Ovary (tissue), 3 donors: ENCODE measurements around the gene RALGAPB.
"Not testable (repeated sequence)": the region's sequence is repeated elsewhere in the genome, so short reads cannot be mapped to it uniquely, and the experiment has no call there.

Experiments
- EP300 ChIP-seq: sonication (generic); formaldehyde crosslinking; IDR thresholded peaks from one replicate; pipeline ENCODE4 v1.6.1; 2017; ENCODE audit warnings: antibody characterized with exemption
- POLR2A ChIP-seq: fragments of 450-650 bp; IDR thresholded peaks from one replicate; pipeline ENCODE4 v1.6.1; 2017; ENCODE audit warnings: antibody characterized with exemption, mild to moderate bottlenecking, moderate library complexity
- TF ChIP-seq, protein P1 (sequence below), 3 donors: fragments of 450-650 bp in 2 of 3; fragments of 200-600 bp in 1 of 3; IDR thresholded peaks; one replicate each; pipeline versions ENCODE4 v1.5.1 to v1.8.0; 2016 to 2022; ENCODE audit warnings: antibody characterized with exemption in 3 of 3, mild to moderate bottlenecking in 1 of 3
- donor health status: DM: no; HTN: no; CAD: no.

DNA sequence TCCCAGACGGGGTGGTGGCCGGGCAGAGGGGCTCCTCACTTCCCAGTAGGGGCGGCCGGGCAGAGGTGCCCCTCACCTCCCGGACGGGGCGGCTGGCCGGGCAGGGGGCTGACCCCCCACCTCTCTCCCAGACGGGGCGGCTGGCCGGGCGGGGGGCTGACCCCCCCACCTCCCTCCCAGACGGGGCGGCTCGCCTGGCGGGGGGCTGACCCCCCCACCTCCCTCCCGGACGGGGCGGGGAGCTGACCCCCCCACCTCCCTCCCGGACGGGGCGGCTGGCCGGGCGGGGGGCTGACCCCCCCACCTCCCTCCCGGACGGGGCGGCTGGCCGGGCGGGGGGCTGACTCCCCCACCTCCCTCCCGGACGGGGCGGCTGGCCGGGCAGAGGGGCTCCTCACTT, 11.5 kb upstream of the RALGAPB start:
- not testable (repeated sequence) for TF ChIP-seq POLR2A, EP300
- TF ChIP-seq, protein P1, sequence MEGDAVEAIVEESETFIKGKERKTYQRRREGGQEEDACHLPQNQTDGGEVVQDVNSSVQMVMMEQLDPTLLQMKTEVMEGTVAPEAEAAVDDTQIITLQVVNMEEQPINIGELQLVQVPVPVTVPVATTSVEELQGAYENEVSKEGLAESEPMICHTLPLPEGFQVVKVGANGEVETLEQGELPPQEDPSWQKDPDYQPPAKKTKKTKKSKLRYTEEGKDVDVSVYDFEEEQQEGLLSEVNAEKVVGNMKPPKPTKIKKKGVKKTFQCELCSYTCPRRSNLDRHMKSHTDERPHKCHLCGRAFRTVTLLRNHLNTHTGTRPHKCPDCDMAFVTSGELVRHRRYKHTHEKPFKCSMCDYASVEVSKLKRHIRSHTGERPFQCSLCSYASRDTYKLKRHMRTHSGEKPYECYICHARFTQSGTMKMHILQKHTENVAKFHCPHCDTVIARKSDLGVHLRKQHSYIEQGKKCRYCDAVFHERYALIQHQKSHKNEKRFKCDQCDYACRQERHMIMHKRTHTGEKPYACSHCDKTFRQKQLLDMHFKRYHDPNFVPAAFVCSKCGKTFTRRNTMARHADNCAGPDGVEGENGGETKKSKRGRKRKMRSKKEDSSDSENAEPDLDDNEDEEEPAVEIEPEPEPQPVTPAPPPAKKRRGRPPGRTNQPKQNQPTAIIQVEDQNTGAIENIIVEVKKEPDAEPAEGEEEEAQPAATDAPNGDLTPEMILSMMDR (IDR thresholded peaks at IDR 0.05), result not testable (repeated sequence)
